ENCODE results near the gene VSIG8.

The VSIG8 gene

GRCh38 chr1:159864262-159864661, 1.8 kb upstream of the VSIG8 start:
- TF ChIP-seq, protein P1, sequence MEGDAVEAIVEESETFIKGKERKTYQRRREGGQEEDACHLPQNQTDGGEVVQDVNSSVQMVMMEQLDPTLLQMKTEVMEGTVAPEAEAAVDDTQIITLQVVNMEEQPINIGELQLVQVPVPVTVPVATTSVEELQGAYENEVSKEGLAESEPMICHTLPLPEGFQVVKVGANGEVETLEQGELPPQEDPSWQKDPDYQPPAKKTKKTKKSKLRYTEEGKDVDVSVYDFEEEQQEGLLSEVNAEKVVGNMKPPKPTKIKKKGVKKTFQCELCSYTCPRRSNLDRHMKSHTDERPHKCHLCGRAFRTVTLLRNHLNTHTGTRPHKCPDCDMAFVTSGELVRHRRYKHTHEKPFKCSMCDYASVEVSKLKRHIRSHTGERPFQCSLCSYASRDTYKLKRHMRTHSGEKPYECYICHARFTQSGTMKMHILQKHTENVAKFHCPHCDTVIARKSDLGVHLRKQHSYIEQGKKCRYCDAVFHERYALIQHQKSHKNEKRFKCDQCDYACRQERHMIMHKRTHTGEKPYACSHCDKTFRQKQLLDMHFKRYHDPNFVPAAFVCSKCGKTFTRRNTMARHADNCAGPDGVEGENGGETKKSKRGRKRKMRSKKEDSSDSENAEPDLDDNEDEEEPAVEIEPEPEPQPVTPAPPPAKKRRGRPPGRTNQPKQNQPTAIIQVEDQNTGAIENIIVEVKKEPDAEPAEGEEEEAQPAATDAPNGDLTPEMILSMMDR (conservative IDR thresholded peaks at IDR 0.05): no peak
- H3K27ac ChIP-seq: no peak overlapping the region

DNA sequence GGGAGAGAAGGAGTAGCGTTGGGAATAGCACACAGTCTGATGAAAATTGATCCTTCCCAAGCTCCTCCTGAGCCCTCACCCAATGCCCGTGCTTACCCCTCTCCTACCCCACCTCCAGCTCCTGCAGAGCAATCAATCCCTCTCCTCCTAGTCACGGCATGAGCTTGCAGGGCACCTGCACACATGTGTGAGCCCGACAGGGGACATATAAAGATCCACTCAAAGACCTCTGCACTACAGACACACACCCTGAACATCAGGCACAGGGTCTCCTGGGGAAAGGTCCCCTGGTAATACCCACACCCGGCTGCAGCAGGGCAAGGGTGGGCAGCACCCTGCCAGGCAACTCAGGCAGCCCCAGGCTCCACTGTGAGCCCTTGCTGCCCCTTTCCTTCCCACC, 426 bp downstream of the VSIG8 start:
- TF ChIP-seq, protein P1 (conservative IDR thresholded peaks at IDR 0.05): no peak
- H3K27ac ChIP-seq: no peak overlapping the region

GRCh38 chr1:159861218-159861617, 1.2 kb downstream of the VSIG8 start:
- no peak overlapping the region for H3K27ac ChIP-seq
- TF ChIP-seq, protein P1 (conservative IDR thresholded peaks at IDR 0.05): no peak

- TF ChIP-seq, protein P1 (conservative IDR thresholded peaks at IDR 0.05): no peak
- H3K27ac ChIP-seq: no peak overlapping the region
These were observed 2.0 kb downstream of the VSIG8 start for GRCh38 chr1:159860456-159860855.

DNA sequence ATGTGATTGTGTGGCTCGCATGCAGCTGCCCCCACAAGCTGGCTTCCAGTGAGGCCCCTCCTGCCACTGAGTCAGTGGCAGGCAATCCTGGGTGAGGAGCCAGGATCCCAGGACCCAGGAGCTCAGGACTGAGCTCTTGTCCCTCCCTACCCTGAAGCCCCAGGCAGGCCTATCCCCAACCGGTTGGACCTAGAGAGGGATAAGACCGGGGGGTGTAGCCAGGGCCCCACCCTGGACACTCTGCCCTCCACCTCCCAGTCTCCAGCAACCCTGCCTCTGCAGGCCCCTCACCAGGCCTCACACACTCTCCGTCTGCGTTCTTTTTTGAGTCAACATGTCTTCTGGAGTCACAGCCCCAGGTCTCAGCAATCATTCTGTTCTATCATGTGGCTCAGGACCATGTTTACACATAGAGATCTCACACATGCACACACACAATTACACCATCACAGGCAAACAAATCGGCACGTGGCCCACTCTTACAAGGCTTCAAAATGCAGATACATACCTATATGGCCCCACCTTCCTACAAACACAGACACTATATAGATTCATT, 2.6 kb downstream of the VSIG8 start:
- TF ChIP-seq, protein P1 (conservative IDR thresholded peaks at IDR 0.05): no peak
- H3K27ac ChIP-seq: no peak overlapping the region

GRCh38 chr1:159857889-159858288, 4.6 kb downstream of the VSIG8 start:
- TF ChIP-seq, protein P1 (conservative IDR thresholded peaks at IDR 0.05): no peak
- H3K27ac ChIP-seq: no peak overlapping the region

- no peak overlapping the region for H3K27ac ChIP-seq
- TF ChIP-seq, protein P1 (conservative IDR thresholded peaks at IDR 0.05): no peak
These were observed 5.9 kb downstream of the VSIG8 start for GRCh38 chr1:159856576-159856975.

All from VCaP (cell line).